ENCODE measurements around the gene GZMM.

GRCh38 chr19:583198-583967 lies 39.5 kb downstream of the GZMM start:
- no peak for TF ChIP-seq CTCF (IDR thresholded peaks at IDR 0.05)
- TF ChIP-seq POLR2A (IDR thresholded peaks at IDR 0.05) = no peak

Measured in adrenal gland (tissue), 5 donors.